Bone marrow (tissue), 2 donors: ENCODE measurements around the gene RFX4.

ENCODE experiments used
- DNase-seq, 2 donors: peaks; one replicate each; lab custom pipeline; 2025; lab: John Stamatoyannopoulos, UW

The RFX4 gene

GRCh38 chr12:106733660-106734059, 150.9 kb downstream of the RFX4 start:
- no peak for DNase-seq

GRCh38 chr12:106736051-106736957, 153.5 kb downstream of the RFX4 start:
- no peak for DNase-seq

- no peak for DNase-seq
Measured at GRCh38 chr12:106739318-106739717, 156.5 kb downstream of the RFX4 start.

GRCh38 chr12:106739815-106740530, 157.2 kb downstream of the RFX4 start:
- no peak for DNase-seq

GRCh38 chr12:106740818-106741217, 158.0 kb downstream of the RFX4 start:
- no peak for DNase-seq

GRCh38 chr12:106741247-106741646, 158.4 kb downstream of the RFX4 start:
- no peak for DNase-seq

GRCh38 chr12:106743270-106743988, 160.6 kb downstream of the RFX4 start:
- no peak for DNase-seq

- no peak for DNase-seq
Measured at GRCh38 chr12:106744600-106744999, 161.8 kb downstream of the RFX4 start.

- no peak for DNase-seq
Measured at GRCh38 chr12:106745181-106745745, 162.5 kb downstream of the RFX4 start.

GRCh38 chr12:106747973-106748436, 165.2 kb downstream of the RFX4 start:
- no peak for DNase-seq

- DNase-seq: no peak
Measured at GRCh38 chr12:106750524-106750923, 167.7 kb downstream of the RFX4 start.

- DNase-seq: no peak
Measured at GRCh38 chr12:106753526-106753925, 170.7 kb downstream of the RFX4 start.

GRCh38 chr12:106754331-106754730, 171.5 kb downstream of the RFX4 start:
- DNase-seq: no peak

- no peak for DNase-seq
Measured at GRCh38 chr12:106757623-106758348, 175.0 kb downstream of the RFX4 start.

GRCh38 chr12:106758349-106759110, 175.7 kb downstream of the RFX4 start:
- DNase-seq: no peak

- no peak for DNase-seq
Measured at GRCh38 chr12:106759526-106760183, 176.9 kb downstream of the RFX4 start.

- DNase-seq: peak in 1 of 2 donors; percentile 48
Measured at GRCh38 chr12:106760184-106760531, 177.4 kb downstream of the RFX4 start.

- DNase-seq: no peak
Measured at GRCh38 chr12:106764220-106764619, 181.4 kb downstream of the RFX4 start.

GRCh38 chr12:106764738-106765137, 181.9 kb downstream of the RFX4 start:
- no peak for DNase-seq

GRCh38 chr12:106766393-106766826, 183.6 kb downstream of the RFX4 start:
- no peak for DNase-seq
